Psoas muscle (tissue), 8 donors: Measurements from ENCODE around the gene TENM4. TPM values are rescaled to one million over a fixed set of nuclear protein-coding genes. Genes with fewer than 3 reads are reported as not detected.

Source experiments
- ATAC-seq, 4 donors: fragments of 200-7000 bp; cut with Tn5 transposase; one replicate each; pipeline ENCODE4 v1.9.1; 2020; ENCODE audit warnings: moderate library complexity in 3 of 4, mild to moderate bottlenecking in 2 of 4
- DNase-seq, 2 donors: peaks; one replicate each; pipeline ENCODE4 v3.0.0-alpha.2; 2020
- H3K27ac ChIP-seq: fragments of 200-600 bp; one replicate; pipeline ENCODE4 v1.8.0; 2022
- H3K27me3 ChIP-seq, 3 donors: fragments of 200-600 bp in 1 of 3; one replicate each; pipeline versions ENCODE4 v1.6.1 to v1.8.0; 2013 to 2022; ENCODE audit warnings: low read length in 2 of 3, mild to moderate bottlenecking in 2 of 3, moderate library complexity in 1 of 3; ENCODE audit not compliant: insufficient read depth in 3 of 3
- H3K36me3 ChIP-seq, 2 donors: fragments of 200-600 bp in 1 of 2; one replicate each; pipeline versions ENCODE4 v1.6.1 to v1.8.0; 2013 to 2022; ENCODE audit warnings: low read depth in 1 of 2, mild to moderate bottlenecking in 1 of 2, moderate library complexity in 1 of 2; ENCODE audit not compliant: insufficient read depth in 1 of 2
- H3K4me1 ChIP-seq: fragments of 200-600 bp; one replicate; pipeline ENCODE4 v1.8.0; 2022
- H3K4me3 ChIP-seq: fragments of 200-600 bp; one replicate; pipeline ENCODE4 v1.8.0; 2022; ENCODE audit warnings: mild to moderate bottlenecking
- H3K9me3 ChIP-seq: fragments of 200-600 bp; one replicate; pipeline ENCODE4 v1.8.0; 2022
- WGBS, 3 donors: extraction: QIAGEN DNeasy Blood & Tissue Kit; methylation state at CpG; one replicate each; pipeline versions ENCODE4 v1.1.6 to v1.1.7; 2013; 5-methylcytosine and 5-hydroxymethylcytosine counted together
- intact Hi-C, 2 donors: fragments of 100-400 bp; cut with DNase I; formaldehyde crosslinking; loops; one replicate each; pipeline versions ENCODE4 v1.11.0 to v1.14.2; 2022
- polyA plus RNA-seq, 3 donors: library from polyadenylated mRNA; stranded (reverse); fragments of 200-250 nt; gene quantifications; one replicate each; pipeline ENCODE4 v1.2.3, GENCODE V29; 2013
- total RNA-seq, 4 donors: library from RNA; stranded (reverse); fragmentation: NEBNext Ultra II Directional in 2 of 4; extraction: Animal tissue kit (Norgen Biotek cat#: 25700) in 2 of 4; gene quantifications; one replicate each; pipeline versions ENCODE4 v1.2.1 to v1.2.4, GENCODE V29; 2021 to 2023
- TF ChIP-seq, protein P1 (sequence below): fragments of 200-600 bp; IDR thresholded peaks from one replicate; pipeline ENCODE4 v1.8.0; 2022; ENCODE audit warnings: antibody characterized with exemption
- donor health status: healthy with polysubstance abuse.
- donor health status: DM: no; HTN: no; CAD: no; lungs with moderate emphysema.
- donor health status: Bipolar disorder and iron deficiency.
- donor health status: healthy.
- donor health status: DM: yes; HTN: yes; CAD: no.
- donor health status: DM: no; HTN: no; CAD: no.
- donor health status: DM: no; HTN: no; CAD: no.
- donor health status: DM: yes; HTN: yes; CAD: no.

Gene TENM4
- total and polyA plus RNA-seq, 7 donors = 0.05 to 1.7 (median 0.48) TPM

DNA sequence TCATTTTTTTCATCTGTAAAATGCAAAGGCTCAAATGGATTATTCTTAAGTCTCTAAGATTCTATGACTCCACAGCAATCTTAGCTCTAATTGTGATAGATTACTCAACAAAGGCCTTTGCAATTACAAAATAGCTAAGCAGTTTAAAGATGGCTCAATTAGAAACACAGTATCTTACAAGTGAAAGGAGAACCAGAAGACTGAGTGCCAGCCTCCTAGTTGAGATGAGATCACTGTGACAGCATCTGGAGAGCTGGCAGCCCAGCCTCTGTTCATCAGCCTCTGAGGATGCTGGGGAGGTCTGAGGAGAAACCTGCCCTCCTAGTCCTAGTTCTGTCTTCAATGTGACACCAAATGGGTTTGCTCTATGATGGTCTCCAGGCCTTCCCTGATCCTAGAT is 707.8 kb downstream of the TENM4 start:
- ATAC-seq (no peak), DNase-seq (no peak)
- intact Hi-C loops = no loop called here
- H3K4me1 ChIP-seq = no peaks in the 10 kb centered on the region
- no peaks in the 10 kb centered on the region for H3K27me3 ChIP-seq
- no peak overlapping the region for H3K27ac ChIP-seq
- TF ChIP-seq, protein P1, sequence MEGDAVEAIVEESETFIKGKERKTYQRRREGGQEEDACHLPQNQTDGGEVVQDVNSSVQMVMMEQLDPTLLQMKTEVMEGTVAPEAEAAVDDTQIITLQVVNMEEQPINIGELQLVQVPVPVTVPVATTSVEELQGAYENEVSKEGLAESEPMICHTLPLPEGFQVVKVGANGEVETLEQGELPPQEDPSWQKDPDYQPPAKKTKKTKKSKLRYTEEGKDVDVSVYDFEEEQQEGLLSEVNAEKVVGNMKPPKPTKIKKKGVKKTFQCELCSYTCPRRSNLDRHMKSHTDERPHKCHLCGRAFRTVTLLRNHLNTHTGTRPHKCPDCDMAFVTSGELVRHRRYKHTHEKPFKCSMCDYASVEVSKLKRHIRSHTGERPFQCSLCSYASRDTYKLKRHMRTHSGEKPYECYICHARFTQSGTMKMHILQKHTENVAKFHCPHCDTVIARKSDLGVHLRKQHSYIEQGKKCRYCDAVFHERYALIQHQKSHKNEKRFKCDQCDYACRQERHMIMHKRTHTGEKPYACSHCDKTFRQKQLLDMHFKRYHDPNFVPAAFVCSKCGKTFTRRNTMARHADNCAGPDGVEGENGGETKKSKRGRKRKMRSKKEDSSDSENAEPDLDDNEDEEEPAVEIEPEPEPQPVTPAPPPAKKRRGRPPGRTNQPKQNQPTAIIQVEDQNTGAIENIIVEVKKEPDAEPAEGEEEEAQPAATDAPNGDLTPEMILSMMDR = no peak
- no peaks in the 10 kb centered on the region for H3K36me3 ChIP-seq
- H3K4me3 ChIP-seq = no peak overlapping the region
- no peaks in the 10 kb centered on the region for H3K9me3 ChIP-seq

DNA sequence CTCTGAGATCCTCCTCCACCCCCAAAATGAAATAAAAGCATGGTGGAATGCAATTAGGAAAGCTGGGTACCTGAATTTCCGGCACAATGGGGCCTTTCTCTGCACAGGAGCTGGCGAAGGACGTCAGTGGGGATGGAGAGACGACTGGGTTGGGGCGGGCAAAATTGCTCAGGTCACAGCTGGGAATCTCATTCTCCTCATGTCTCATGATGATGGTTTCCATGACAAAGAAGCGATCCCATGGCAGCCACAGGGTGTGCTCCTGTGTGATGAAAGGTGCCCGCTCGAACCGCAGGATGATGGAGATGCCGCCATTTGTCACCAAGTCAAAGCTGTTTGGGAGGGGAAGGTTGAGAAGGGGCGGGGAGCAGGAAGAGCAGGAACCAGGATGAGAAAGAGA is 708.6 kb downstream of the TENM4 start:
- DNase-seq = no peak
- intact Hi-C loops = no loop called here
- H3K4me3 ChIP-seq = no peak overlapping the region
- H3K27ac ChIP-seq = no peak overlapping the region
- 90 to 93% (median 92%) methylated on average over 11 of the region's 11 CpGs for WGBS, 3 donors
- TF ChIP-seq, protein P1 = no peak
- H3K4me1 ChIP-seq = no peaks in the 10 kb centered on the region
- H3K27me3 ChIP-seq = no peaks in the 10 kb centered on the region
- H3K36me3 ChIP-seq = no peaks in the 10 kb centered on the region
- no peaks in the 10 kb centered on the region for H3K9me3 ChIP-seq
- no peak for ATAC-seq

DNA sequence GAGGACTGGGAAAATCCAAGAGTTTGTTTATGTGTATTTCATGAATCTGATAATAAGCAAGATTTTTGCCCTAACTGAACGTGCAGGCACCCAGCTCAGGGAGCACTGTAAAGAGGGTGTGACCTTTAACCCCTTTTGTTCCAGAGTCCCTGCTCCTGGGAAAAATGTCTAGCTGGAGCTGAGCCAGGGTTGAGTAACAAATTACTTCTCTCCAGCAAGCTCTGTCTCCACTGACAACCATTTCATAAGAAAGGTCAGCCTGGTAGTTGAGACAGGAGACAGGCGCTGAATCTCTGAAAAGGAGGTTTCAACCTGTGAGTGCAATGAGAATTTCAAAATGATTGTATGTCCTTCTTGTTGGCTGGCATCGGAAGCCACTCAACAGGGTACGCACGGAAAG is 709.8 kb downstream of the TENM4 start:
- no peak for ATAC-seq
- TF ChIP-seq, protein P1 = no peak
- H3K9me3 ChIP-seq = no peaks in the 10 kb centered on the region
- intact Hi-C loops = no loop called here
- no peak overlapping the region for H3K4me3 ChIP-seq
- H3K27ac ChIP-seq = no peak overlapping the region
- WGBS, 3 donors = 88 to 91% (median 89%) methylated on average over 5 of the region's 5 CpGs
- DNase-seq = no peak
- H3K36me3 ChIP-seq = no peaks in the 10 kb centered on the region
- no peaks in the 10 kb centered on the region for H3K4me1 ChIP-seq
- H3K27me3 ChIP-seq = no peaks in the 10 kb centered on the region

DNA sequence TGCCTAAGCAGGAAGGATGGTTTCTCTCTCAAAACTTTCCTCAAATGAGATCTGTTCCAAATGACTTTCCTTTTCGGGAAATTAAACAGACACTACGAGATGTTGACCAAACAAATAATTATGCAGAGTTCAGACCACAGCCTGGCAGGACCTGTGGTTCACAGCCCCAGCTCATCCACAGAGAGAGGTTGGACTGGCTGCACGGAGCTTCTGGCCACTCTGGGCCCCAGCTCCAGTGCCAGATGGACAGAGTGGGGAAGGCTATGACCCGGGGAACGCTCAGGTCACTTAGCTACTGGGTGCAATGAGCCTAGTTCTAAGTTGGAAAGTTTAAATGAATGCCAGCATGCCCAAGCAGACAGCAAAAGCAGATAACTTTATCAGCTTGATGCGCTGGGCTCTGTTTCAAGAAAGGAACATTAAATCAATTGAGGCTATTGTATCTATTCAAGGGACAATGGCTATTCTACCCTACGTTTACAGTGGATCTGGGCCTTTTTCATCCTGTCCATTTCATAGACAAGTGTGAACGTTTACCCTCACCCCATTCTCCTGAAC is 710.5 kb downstream of the TENM4 start:
- H3K4me3 ChIP-seq = no peak overlapping the region
- ATAC-seq (no peak), DNase-seq (no peak)
- intact Hi-C loops = no loop called here
- H3K27ac ChIP-seq = no peak overlapping the region
- TF ChIP-seq, protein P1 = no peak
- 77 to 82% (median 79%) methylated on average over 8 of the region's 8 CpGs for WGBS, 3 donors
- no peaks in the 10 kb centered on the region for H3K36me3 ChIP-seq
- H3K4me1 ChIP-seq = no peaks in the 10 kb centered on the region
- no peaks in the 10 kb centered on the region for H3K27me3 ChIP-seq
- no peaks in the 10 kb centered on the region for H3K9me3 ChIP-seq

DNA sequence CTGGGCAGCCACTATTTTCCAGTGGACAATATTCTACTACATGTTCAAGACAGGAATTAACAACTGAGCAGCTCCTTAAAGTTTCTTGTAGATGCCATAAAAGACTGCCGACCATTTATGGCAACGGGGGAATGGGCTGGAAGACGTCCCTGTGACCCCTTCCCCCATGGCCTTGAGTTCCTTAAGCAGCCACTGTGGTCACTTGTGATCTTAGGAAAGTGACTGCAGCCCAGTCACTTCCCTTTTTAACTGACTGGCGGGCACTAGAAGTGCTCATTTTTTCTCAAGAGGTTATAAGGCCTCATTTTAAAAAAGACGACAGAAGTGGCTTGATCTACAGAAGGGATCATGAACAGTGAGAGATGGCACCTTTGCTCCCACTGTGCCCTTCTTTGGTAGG is 713.0 kb downstream of the TENM4 start:
- intact Hi-C loops = no loop called here
- ATAC-seq (no peak), DNase-seq (no peak)
- TF ChIP-seq, protein P1 = no peak
- H3K9me3 ChIP-seq = no peaks in the 10 kb centered on the region
- no peaks in the 10 kb centered on the region for H3K36me3 ChIP-seq
- no peak overlapping the region for H3K4me3 ChIP-seq
- WGBS, 3 donors = 66 to 72% (median 66%) methylated on average over 5 of the region's 5 CpGs
- H3K4me1 ChIP-seq = no peaks in the 10 kb centered on the region
- H3K27ac ChIP-seq = no peak overlapping the region
- no peaks in the 10 kb centered on the region for H3K27me3 ChIP-seq
